PC-3 (cell line): Measurements from ENCODE around the gene MAP7. TPM values are rescaled to one million over a fixed set of nuclear protein-coding genes. Genes with fewer than 3 reads are reported as not detected.

Source experiments
- ATAC-seq: fragments of 200-7000 bp; cut with Tn5 transposase; 2 replicates; pipeline ENCODE4 v1.9.1; 2020; ENCODE audit warnings: mild to moderate bottlenecking, moderate library complexity
- BruUV-seq: library from RNA; stranded (reverse); fragments of 400-500 nt; replicated peaks from 2 replicates; lab custom pipeline; 2021; lab: Mats Ljungman, UMichigan
- CTCF ChIA-PET: fragments of 300-600 bp; sonication (Branson Sonifier 250); formaldehyde crosslinking; loops from one replicate; lab custom pipeline; 2022; ENCODE audit warnings: antibody characterized with exemption; lab: Charles Lee
- POLR2A ChIA-PET: fragments of 300-600 bp; sonication (Branson Sonifier 250); formaldehyde crosslinking; loops from one replicate; lab custom pipeline; 2022; ENCODE audit warnings: antibody characterized with exemption; ENCODE audit not compliant: unreplicated experiment; lab: Charles Lee
- DNase-seq: peaks from one replicate; pipeline ENCODE4 v3.0.0-alpha.2; 2015
- H2AFZ ChIP-seq: fragments of 300-600 bp; sonication (generic); 2 replicates; pipeline ENCODE4 v1.6.0; 2016; ENCODE audit warnings: antibody characterized with exemption, low read length
- H3F3A ChIP-seq: fragments of 300-600 bp; sonication (generic); one replicate; pipeline ENCODE4 v1.6.0; 2017; ENCODE audit warnings: antibody characterized with exemption, low read length, control low read depth, mild to moderate bottlenecking; ENCODE audit not compliant: unreplicated experiment
- H3K27ac ChIP-seq: fragments of 300-600 bp; sonication (generic); 2 replicates; pipeline ENCODE4 v1.5.1; 2016; ENCODE audit warnings: mild to moderate bottlenecking, low read length
- H3K27me3 ChIP-seq: fragments of 300-600 bp; sonication (generic); 2 replicates; pipeline ENCODE4 v1.6.1; 2016; ENCODE audit warnings: low read length, mixed read lengths
- H3K36me3 ChIP-seq: fragments of 300-600 bp; sonication (generic); 2 replicates; pipeline ENCODE4 v1.6.1; 2016; ENCODE audit warnings: low read depth, mixed run types, low read length, mixed read lengths
- H3K4me1 ChIP-seq: fragments of 300-600 bp; sonication (generic); 2 replicates; pipeline ENCODE4 v1.5.1; 2016; ENCODE audit warnings: low read length; ENCODE audit not compliant: insufficient read depth
- H3K4me2 ChIP-seq: fragments of 300-600 bp; sonication (generic); 2 replicates; pipeline ENCODE4 v1.6.0; 2016; ENCODE audit warnings: low read length
- H3K4me3 ChIP-seq: fragments of 300-600 bp; sonication (generic); 2 replicates; pipeline ENCODE4 v1.5.1; 2016; ENCODE audit warnings: mild to moderate bottlenecking, low read length, mixed read lengths
- H3K79me2 ChIP-seq: fragments of 300-600 bp; sonication (generic); 2 replicates; pipeline ENCODE4 v1.6.1; 2017; ENCODE audit warnings: low read length, mixed read lengths
- H3K9ac ChIP-seq: fragments of 300-600 bp; sonication (generic); 2 replicates; pipeline ENCODE4 v1.6.0; 2016; ENCODE audit warnings: mild to moderate bottlenecking, low read length
- H3K9me2 ChIP-seq: fragments of 300-600 bp; sonication (generic); replicated peaks from 2 replicates; pipeline ENCODE4 v1.6.1; 2016; ENCODE audit warnings: mixed run types, low read length, mixed read lengths
- H3K9me3 ChIP-seq: fragments of 300-600 bp; sonication (generic); 2 replicates; pipeline ENCODE4 v1.6.1; 2016; ENCODE audit warnings: low read length, mixed read lengths
- H4K20me1 ChIP-seq: fragments of 300-600 bp; sonication (generic); 2 replicates; pipeline ENCODE4 v1.6.1; 2016; ENCODE audit warnings: low read length, mixed read lengths
- EZH2 ChIP-seq: fragments of 300-600 bp; sonication (generic); IDR thresholded peaks from one replicate; pipeline ENCODE4 v1.6.1; 2017; ENCODE audit warnings: antibody characterized with exemption, mild to moderate bottlenecking, low read length; ENCODE audit not compliant: unreplicated experiment
- EZH2phosphoT487 ChIP-seq: fragments of 300-600 bp; sonication (generic); IDR thresholded peaks from 2 replicates; pipeline ENCODE4 v1.6.1; 2018; ENCODE audit warnings: mild to moderate bottlenecking, antibody characterized with exemption, low read length, borderline replicate concordance
- intact Hi-C: fragments of 100-400 bp; cut with micrococcal nuclease; formaldehyde crosslinking; loops from 2 replicates; pipeline ENCODE4 v1.9.0; 2023
- total RNA-seq: library from RNA; depleted of rRNA; stranded (reverse); fragments of >200 nt; gene quantifications from 2 replicates; pipeline ENCODE4 v1.2.3, GENCODE V29; 2014
- TF ChIP-seq, protein P1 (sequence below): fragments of 300-600 bp; sonication (generic); conservative IDR thresholded peaks from 2 replicates; pipeline ENCODE4 v1.5.1; 2017; ENCODE audit warnings: antibody characterized with exemption, low read depth, mild to moderate bottlenecking, low read length

MAP7 gene
- total RNA-seq, 1 experiment from 2014 or later, result 13.9 TPM

DNA sequence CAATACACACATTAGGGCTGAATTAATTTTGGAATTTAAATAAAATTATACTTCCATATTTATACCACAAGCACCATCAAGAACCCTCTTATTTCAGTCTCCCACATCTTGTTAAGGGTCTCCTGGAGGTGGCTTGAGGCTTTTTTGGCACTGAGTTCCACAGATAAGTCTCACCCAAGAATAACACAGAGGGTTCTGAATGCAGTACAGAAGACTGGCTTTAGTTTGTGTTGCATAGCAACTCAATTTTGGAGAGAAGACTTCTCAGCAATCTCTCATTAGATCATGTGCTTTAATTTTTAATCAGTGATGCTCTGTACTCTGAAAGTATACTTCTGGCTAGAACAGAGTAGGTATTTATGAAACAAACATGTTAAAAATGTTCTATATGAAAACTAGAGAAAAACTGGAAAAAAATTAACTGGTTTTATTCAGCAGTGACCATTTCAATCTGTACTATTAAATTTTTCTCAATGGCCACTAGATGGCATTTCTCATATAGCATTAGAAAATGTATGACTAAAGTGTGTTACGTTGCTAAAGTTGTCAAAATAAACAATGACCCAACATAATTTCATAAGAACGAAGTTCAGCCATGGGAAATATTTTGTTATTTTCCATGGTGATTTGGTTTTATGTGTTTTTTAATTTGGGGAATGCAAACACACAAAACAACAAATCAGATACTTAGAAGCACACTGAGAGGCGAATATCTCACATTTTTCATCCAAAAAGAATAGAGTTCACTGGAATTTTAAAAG is 32.7 kb upstream of the MAP7 start:
- TF ChIP-seq, protein P1, sequence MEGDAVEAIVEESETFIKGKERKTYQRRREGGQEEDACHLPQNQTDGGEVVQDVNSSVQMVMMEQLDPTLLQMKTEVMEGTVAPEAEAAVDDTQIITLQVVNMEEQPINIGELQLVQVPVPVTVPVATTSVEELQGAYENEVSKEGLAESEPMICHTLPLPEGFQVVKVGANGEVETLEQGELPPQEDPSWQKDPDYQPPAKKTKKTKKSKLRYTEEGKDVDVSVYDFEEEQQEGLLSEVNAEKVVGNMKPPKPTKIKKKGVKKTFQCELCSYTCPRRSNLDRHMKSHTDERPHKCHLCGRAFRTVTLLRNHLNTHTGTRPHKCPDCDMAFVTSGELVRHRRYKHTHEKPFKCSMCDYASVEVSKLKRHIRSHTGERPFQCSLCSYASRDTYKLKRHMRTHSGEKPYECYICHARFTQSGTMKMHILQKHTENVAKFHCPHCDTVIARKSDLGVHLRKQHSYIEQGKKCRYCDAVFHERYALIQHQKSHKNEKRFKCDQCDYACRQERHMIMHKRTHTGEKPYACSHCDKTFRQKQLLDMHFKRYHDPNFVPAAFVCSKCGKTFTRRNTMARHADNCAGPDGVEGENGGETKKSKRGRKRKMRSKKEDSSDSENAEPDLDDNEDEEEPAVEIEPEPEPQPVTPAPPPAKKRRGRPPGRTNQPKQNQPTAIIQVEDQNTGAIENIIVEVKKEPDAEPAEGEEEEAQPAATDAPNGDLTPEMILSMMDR, result peak; percentile 70
- TF ChIP-seq EZH2phosphoT487 (no peak), EZH2 (no peak)
- BruUV-seq, result no TSS peak
- Histone ChIP-seq H3K27ac (peak overlapping the region; percentile 80), H3K4me1 (peaks cover 6% of the 10 kb centered on the region), H3K4me2 (peak overlapping the region; percentile 49), H4K20me1 (no peaks in the 10 kb centered on the region), H2AFZ (no peak overlapping the region; the same call in 1 of the 2 replicates), H3K9me2 (no peaks in the 10 kb centered on the region), H3F3A (no peaks in the 10 kb centered on the region), H3K4me3 (no peak overlapping the region), H3K9me3 (no peaks in the 10 kb centered on the region), H3K36me3 (no peaks in the 10 kb centered on the region), H3K27me3 (no peaks in the 10 kb centered on the region), H3K9ac (peak overlapping the region; percentile 67), H3K79me2 (no peaks in the 10 kb centered on the region)
- DNase-seq (peak; percentile 81), ATAC-seq (peak; percentile 48)
- CTCF ChIA-PET, result no interaction called here
- POLR2A ChIA-PET, result no interaction called here
- intact Hi-C loops, result loop anchor here (1.0 kb wide), 4 partner anchors 27 to 210 kb away; no protein-coding TSS in a partner anchor

DNA sequence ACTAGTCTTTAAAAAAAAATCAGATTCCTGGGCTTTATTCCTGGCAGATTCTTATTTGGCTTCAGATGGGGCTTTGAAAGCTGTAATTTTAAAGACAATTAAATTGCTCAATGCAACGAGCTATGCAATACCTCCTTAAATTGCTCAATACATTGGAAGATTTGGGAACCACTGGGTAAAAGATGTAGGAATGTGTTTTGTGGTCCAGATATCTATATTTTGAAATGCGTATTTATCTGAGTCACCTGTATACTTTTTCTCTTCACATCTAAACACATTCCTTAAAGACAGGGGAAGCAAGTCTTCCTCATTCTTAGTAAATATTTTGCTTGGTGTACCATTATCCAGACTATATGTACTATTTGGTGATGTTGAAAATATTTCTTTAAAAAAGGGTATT is 29.6 kb upstream of the MAP7 start:
- POLR2A ChIA-PET, result no interaction called here

More for the DNA sequence above, 29.6 kb upstream of the MAP7 start:
- TF ChIP-seq EZH2phosphoT487 (no peak), EZH2 (no peak)
- TF ChIP-seq, protein P1, result no peak
- no peak for DNase-seq
- no peaks in the 10 kb centered on the region for H3K36me3 ChIP-seq
- H3K4me2 ChIP-seq, result no peak overlapping the region
- H3K27me3 ChIP-seq, result no peaks in the 10 kb centered on the region
- H3K9ac ChIP-seq, result no peak overlapping the region
- CTCF ChIA-PET, result no interaction called here
- no peaks in the 10 kb centered on the region for H4K20me1 ChIP-seq
- no peaks in the 10 kb centered on the region for H3K9me3 ChIP-seq
- no TSS peak for BruUV-seq
- no peaks in the 10 kb centered on the region for H3K9me2 ChIP-seq
- intact Hi-C loops, result no loop called here
- H3F3A ChIP-seq, result no peaks in the 10 kb centered on the region
- H3K79me2 ChIP-seq, result no peaks in the 10 kb centered on the region
- no peak for ATAC-seq
- H3K4me3 ChIP-seq, result no peak overlapping the region
- H3K4me1 ChIP-seq, result peaks cover 6% of the 10 kb centered on the region
- H2AFZ ChIP-seq, result no peak overlapping the region
- H3K27ac ChIP-seq, result no peak overlapping the region
